NCI-H2029 (cell line): ENCODE measurements around the gene WDR46.
"Not testable (repeated sequence)": the region's sequence is repeated elsewhere in the genome, so short reads cannot be mapped to it uniquely, and the experiment has no call there.

Source experiments
- DNase-seq: peaks from one replicate; lab custom pipeline; 2025; lab: John Stamatoyannopoulos, UW

Gene WDR46

DNA sequence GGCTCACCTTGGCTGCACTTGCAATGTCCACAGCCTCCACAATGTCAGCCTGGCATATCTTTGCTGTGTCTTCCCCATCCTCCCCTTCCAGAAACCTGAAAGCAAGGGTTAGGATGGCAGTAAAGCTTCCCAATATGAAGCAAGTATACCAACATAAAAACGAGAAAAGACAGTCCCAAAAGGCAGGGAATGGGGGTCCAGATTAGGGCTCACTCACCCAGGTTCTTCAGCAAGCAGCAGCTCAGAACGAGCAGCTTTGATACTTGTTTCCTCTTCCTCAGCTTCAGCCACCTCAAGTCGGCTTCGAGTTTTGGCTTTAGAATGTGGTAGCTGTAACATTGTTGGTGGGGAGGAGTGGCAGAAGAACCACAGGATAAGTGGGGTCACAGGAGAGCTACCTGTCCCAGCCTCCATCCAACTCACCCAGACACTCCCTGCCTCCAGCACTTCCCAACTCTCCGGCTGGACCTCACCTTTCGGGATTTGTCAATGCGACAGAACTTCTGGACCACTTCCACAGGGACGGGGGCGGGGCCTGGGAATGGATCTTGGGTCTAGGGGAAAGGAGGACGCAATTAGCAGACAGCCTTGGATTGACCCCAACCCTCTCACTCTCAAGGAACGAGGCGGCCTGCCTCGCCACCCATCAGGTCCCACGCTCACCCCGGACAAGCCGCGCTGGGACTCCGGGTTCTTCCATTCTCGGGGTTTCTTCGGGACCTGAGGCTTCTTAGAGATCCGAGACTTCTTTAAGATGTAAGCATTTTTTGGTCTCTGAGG is 708 bp downstream of the WDR46 start:
- no peak for DNase-seq

DNA sequence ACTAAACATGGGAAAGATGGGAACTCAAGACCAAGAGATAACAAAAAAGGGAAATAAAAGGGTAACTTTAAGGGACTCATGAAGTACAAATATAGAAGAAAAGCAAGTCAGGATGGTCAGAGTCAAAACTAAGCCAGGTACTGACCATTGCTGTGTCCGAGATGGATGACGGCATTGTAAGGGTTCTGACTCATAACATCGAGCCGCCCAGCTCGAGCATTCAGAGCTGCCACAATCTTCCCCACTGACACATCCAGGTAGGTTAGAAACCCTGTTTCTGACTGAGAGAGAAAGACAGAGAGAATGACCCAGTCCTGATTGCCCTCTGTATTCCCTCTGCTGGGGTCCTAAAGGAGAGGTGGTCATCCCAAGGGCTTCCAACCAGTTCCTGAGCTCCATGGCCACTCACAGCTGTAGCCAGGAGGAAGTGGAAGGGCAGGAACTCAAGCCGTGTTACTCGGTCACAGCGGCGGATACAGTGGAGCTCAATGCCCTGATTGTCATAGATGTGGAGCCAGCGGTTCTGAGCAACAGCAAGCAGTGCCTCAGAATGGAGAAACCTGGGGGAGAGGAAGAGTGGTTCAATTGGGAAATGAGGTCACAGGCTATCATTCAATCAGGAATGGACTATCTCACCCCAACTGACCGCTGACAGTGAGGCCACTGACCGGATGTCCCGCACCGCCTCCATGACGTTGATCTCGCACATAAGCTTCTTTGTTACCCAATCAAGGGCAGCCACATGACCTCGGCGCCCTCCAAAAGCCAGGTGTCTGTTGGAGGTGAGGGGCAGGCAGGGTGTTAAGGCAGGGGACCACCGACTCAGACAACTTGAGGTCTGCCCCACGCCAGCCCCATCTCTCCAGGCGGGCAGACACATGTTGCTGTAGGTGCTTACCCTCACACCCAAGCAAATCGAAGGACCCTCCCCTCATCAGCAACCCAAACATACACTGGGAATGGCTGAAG is 1.8 kb downstream of the WDR46 start:
- no peak for DNase-seq

DNA sequence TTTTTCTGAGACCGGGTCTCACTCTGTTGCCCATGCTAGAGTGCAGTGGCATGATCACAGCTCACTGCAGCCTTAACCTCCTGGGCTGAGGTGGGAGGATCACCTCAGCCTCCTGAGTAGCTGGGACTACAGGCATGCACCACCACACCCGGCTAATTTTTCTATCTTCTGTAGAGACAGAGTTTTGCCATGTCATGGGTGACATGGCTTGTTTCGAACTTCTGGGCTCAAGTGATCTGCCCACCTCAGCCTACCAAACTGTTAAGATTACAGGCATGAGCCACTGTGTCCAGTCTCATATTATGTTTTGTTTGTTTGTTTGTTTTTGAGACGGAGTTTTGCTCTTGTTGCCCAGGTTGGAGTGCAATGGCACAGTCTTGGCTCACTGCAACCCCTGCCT is 3.8 kb downstream of the WDR46 start:
- DNase-seq = not testable (repeated sequence)

DNA sequence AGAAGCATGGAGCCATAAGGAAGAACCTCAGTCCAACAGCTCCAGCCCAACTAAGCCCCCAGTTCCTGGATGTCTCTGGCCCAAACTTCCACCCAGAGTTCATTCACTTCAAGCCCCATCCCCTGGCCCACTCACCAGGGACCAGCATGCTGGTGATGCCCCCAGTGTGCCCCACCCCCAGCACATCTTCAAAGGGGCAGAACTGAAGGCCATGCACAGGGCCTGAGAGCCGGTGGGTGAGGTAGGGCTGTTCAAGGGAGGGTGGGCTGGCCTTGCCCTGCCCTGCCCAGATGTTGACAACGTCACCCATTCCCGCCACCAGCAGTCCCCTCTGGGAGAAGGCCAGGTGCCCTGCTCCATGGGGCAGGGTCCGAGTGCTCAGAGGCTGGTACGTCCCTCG is 8.5 kb downstream of the WDR46 start:
- DNase-seq = no peak

DNA sequence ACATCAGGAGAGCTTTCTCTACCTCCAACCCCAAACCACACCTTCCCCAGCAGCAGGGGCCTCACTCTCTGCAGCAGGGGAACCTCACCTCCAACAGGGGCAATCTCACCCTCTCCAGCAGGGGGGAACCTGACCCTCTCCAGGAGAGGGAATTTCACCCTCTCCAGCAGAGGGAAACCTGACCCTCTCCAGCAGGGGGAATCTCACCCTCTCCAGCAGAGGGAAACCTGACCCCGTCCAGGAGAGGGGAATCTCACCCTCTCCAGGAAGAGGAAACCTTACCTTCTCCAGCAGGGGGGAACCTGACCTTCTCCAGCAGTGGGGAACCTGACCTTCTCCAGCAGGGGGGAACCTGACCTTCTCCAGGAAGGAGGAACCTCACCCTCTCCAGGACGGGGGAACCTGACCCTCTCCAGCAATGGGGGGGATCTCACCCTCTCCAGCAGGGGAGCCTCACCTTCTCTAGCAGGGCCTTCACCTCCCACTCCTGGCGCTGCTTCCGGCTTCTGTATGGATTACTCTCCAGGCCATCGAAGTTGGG is 9.0 kb downstream of the WDR46 start:
- peak; percentile 83 for DNase-seq

DNA sequence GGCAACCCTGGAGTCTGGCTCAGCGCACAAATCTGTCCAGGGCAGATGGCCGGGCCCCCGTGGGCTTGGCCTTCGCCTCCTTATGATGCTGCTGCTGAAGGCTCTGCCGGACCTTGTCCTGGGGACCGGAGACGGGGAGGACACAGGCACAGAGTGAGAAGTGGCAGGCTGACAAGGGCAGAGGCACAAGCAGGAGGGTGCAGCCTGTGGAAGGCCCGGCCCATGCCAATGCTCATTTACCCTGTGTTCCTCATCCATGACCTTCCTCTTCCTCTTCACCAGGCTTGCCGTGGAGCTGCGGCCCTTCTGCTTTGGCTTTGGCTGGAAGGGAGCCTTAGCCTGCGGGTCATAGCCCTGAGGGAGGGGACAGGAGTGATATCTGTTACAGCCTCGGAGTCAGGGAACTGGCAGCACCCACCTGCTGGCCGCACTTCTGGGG is 9.8 kb downstream of the WDR46 start:
- DNase-seq = no peak

DNA sequence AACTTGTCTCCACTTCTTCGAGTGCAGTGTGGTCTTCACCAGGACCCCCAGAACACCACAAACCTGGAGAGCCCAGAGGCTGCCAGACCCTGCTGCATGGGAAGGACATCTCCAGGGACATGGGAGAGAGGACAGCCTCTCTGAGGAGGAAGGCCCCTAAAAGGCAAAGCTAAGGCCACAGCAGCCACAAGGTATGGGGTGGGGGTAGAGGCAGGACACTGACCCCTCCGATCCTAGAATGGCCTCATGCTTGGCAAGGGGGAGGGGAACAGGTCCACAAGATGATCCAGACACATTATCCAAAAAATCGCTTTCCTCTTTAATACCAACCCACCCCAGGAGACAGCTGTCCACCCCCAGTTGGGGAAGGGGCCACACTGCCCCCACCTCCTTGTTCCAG is 10.2 kb downstream of the WDR46 start:
- DNase-seq = no peak

DNA sequence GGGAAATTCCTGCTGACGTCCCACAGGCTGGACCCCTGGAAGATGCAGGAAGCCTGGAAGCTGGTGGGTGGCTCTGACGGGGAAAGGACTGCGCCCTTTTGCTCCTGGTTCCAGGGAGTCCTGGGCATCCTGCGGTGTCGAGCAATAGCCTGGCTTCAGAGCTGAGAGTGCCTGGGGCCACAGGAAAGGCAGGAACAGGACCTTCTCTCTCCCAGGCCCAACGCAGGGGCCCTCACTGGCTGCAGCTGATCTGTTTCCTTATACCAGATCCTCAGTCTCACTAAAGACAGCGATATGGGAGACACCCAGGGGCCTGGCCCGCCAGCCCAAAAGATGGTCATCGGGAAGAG is 10.7 kb downstream of the WDR46 start:
- DNase-seq = no peak

DNA sequence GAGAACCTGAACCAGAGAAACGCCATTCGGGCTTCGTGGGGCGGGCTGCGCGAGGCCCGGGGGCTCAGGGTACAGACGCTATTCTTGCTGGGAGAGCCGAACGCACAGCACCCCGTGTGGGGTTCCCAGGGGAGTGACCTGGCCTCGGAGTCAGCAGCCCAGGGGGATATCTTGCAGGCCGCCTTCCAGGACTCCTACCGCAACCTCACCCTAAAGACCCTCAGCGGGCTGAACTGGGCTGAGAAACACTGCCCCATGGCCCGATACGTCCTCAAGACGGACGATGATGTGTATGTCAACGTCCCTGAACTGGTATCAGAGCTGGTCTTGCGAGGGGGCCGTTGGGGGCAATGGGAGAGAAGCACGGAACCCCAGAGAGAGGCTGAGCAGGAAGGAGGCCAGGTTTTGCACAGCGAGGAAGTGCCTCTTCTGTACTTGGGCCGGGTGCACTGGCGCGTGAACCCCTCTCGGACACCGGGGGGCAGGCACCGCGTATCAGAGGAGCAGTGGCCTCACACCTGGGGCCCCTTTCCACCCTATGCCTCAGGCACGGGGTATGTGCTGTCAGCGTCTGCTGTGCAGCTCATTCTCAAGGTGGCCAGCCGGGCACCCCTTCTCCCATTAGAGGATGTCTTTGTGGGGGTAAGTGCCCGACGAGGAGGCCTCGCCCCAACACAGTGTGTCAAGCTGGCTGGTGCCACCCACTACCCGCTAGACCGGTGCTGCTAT is 11.2 kb downstream of the WDR46 start:
- no peak for DNase-seq

DNA sequence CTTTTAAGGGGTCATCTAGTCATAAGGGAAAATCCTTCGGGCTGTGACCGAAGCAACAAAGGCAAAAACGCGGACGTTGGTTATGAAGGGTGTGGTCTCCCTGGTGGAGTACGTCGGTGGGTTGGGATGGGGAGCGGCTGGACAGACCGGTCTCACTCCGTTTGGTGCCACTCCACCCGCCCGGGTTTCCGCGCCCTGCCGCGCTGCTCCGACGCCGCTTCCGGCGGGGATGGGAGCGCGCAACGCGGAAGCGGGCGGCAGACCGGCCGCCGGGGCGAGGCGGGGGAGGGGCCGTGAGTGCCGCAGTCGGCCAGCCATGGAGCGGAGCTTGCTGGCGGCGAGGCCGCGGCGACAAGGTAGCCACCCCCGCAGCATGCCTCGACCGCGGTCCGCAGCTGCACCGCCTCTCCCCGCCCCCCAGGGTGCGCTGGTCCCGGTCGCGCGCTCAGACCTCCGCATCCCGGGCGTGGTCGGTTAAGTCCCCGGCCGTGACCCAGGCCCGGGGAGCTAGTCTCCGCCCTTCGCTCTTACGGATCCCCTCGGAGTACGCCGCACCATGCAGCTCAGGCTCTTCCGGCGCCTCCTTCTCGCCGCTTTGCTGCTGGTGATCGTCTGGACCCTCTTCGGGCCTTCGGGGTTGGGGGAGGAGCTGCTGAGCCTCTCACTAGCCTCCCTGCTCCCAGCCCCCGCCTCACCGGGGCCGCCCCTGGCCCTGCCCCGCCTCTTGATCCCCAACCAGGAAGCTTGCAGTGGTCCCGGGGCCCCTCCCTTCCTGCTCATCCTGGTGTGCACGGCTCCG is 12.0 kb downstream of the WDR46 start, which contains the start of gene B3GALT4:
Gene B3GALT4, plus strand, starts transcription at position 260 of the 799 bp plus-strand sequence. Its CDS starts 297 bp downstream, at position 557.
- peak; percentile 67 for DNase-seq

DNA sequence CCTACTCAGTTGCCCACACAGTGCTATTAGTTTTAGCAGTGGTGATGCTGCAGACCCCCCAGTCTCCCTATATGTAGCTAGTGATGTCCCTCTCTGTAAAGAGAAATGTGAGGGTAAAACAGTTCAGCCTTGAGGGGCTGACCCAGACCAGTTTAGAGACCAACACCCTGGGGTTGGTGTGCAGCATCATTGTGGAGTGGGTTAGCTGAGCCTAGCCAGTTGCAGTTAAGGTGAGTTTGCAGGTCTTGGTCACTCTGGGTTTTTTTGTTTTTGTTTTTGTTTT is 12.5 kb downstream of the WDR46 start:
- DNase-seq = no peak

DNA sequence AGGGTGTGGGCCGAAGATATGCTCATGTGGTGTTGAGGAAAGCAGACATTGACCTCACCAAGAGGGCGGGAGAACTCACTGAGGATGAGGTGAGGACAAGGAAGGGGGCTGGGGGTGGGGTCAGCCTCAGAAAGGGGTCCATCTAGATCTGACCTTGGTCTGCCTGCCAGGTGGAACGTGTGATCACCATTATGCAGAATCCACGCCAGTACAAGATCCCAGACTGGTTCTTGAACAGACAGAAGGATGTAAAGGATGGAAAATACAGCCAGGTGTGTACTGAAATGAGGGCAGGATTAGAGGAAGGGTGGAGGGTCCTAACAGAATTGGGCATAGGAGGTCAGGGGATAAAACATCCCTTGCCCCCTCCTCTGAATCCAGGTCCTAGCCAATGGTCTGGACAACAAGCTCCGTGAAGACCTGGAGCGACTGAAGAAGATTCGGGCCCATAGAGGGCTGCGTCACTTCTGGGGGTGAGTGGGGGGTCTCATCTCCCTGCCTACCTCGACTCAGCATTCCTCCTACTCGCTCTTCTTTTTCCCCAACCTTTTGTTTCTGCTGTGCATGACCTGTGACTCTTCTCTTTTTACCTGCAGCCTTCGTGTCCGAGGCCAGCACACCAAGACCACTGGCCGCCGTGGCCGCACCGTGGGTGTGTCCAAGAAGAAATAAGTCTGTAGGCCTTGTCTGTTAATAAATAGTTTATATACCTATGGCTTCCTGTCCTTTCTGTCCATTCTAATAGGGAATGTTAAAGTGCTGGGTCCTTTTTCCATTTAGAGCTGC is 13.1 kb downstream of the WDR46 start:
- not testable (repeated sequence) for DNase-seq

DNA sequence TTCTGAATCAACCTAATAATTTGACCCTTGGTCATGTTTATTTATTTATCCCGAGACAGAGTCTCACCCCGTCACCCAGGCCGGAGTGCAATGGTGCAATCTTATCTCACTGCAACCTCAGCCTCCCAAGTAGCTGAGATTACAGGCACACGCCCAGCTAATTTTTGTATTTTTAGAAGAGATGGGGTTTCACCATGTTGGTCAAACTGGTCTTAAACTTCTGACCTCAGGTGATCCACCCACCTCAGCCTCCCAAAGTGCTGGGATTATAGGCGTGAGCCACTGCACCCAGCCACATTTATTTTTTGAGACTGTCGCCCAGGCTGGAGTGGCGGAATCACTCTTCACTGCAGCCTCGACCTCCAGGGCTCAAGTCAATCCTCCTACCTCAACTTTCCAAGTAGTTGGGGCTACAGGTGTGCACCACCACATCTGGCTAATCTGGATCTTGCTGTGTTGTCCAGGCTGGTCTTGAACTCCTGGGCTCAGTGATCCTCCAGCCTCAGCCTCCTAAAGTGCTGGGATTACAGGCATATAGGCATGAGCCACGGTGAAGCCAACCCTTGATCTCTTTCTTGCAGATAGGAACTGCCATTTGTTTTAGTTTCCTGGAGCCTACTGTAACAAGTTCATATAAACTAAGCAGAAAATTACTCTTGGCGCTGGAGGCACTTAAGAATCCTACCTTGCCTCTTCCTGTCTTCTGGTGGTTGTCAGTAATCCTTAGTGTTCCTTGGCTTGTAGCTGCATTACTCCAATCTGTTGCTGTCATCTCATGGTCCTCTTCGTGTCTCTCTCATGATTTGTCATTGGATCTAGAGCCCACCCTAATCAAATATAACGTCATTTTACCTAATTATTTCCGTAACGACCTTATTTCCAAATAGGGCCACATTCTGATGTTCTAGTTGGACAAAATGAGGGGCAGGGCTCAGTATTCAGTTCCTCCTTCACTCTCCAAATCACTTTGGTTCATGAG is 14.8 kb downstream of the WDR46 start:
- DNase-seq = no peak

DNA sequence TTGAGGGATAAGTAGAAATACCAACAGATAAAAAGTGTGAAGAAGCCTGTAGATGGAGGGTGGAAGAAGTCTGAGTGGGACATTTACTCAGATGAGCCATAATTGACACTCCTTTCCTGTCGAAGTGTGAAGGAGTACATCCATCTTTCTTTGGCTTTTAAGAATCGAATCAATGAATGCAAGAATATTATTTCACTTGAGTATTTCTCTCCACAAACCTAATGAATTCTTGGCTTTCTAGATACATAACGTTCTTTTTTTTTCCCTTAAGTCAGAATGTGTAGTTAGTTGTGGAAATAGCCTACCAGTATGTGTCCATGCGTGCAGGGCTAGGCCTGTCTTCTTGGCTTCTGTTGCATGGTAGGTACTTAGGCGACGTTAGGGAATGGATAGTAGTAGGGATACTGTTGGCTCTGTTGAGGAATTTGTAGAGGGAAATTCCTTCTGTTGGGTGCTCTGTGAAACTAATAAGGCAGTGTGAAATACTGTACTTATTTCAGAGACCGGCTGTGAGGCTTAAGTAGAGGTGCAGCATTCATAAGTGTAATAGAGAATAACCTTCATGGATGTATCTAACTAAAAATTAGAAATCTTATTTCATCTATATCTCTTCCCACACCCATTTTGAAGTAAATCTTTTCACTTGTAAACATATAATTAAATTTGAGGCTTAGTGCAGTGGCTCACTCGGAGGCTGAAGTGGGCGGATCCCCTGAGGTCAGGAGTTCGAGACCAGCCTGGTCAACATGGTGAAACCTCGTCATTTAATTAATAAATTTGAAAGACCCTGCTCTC is 15.7 kb downstream of the WDR46 start:
- DNase-seq = no peak

DNA sequence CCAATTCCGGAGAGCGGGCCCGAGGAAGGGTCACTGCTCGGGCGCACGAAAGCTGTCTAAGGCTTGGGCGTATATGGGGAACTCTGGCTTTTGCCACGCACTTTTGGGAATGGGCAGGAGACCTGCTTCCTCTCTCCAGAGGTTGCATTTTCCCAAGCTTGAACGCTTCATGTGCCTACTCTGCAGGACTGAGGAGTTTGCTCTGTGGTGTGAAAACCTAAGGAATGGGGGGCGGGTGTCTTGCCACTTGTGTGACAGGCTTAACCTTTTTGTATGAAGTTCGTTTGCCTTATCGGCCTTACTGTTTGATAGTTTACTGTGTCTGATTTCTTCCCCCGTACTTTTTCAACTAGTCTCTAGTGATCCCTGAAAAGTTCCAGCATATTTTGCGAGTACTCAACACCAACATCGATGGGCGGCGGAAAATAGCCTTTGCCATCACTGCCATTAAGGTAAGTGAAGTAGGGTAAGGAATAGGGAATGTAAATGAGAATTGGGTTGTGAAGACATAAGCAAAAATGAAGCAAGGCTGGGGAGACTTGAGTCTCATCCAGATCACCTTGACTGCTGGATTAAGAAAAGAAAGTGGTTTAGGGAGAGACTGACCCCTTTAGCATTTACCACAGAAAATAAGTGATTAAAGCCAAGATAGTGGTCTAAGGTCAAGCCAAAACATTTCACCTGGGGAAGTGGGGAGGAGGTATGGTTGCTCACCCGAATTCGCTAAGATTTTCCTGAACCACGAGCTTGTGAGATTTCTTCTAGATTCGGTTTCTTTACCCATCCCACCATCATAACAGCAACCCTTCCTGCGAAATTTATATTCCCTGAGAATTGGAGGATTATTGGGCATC is 16.5 kb downstream of the WDR46 start:
- DNase-seq = no peak

DNA sequence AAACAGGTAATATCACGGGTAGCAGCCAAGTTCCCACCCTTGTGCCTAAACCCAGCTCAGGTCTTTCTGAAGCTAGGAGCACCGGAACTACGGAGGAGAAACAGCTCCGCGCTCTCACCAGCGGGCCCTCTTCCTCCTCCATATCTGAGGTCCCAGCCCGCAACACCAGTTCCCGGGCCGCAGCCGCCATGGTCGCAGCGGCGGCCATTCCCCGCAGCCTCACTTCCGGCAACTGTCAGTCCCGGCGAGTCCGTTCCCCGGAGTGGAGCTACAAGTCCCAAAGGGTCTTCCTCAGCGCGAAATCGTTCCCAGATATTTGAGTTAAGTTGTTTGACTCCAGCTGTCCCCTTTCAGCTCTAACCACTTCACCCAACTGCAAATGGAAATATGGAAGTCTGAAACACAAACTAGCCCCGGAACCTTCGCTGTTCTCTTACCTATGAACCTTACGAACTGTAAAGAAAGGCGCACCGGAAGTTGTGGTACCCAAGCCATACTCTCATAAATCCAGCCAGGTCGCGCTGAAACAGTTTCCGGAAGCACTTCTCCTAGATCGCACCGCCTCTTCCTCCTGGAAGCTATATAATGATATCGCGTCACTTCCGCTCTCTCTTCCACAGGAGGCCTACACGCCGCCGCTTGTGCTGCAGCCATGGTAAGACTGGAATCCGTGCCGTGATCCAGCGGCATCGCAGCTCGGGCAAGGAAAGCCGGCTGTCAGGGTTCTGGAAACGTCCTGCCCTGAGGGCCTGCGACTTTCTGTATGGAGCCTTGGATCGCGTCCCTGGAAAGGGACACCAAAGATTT is 17.4 kb downstream of the WDR46 start, which contains the start of the genes RPS18 and VPS52:
Gene RPS18, plus strand, starts transcription at position 608 of the 807 bp plus-strand sequence. Its CDS starts 45 bp downstream, at position 653.
Gene VPS52, minus strand, starts transcription at position 409 of the 807 bp plus-strand sequence. Its CDS starts 201 bp downstream, at position 208.
- DNase-seq = peak; percentile 96
